Raji (cell line): Measurements from ENCODE around the gene FOXA2.

Source experiments
- POLR2A ChIP-seq: IDR thresholded peaks from 2 replicates; pipeline ENCODE4 v1.6.1; 2011; ENCODE audit warnings: low read depth, low read length, control low read depth; ENCODE audit not compliant: insufficient read depth

Gene FOXA2

DNA sequence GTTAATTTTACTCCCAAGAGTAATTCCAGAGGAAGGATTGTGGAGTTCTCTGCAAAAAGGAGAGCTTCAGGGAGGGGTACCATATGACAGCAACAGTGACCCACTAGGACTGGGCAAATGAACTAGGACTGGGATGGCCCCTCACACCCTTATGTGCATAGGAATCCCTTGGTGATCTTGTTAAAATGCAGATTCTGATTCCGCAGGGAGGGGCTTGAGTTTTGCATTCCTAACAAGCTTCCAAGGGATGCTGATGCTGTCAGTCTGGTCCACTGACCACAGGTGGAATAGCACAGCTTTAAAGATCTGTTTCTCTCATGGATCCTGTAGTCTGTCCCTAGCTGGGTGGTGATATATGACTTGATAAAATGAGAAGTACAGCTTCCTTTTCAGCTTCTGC is 6.3 kb upstream of the FOXA2 start:
- TF ChIP-seq POLR2A: no peak

- no peak for TF ChIP-seq POLR2A
These were observed 2.4 kb upstream of the FOXA2 start for GRCh38 chr20:22586645-22587310.

GRCh38 chr20:22585786-22586493 is 1.6 kb upstream of the FOXA2 start:
- TF ChIP-seq POLR2A: no peak

GRCh38 chr20:22584922-22585785 is 782 bp upstream of the FOXA2 start:
- no peak for TF ChIP-seq POLR2A

GRCh38 chr20:22583773-22584521 is 425 bp downstream of the FOXA2 start:
- TF ChIP-seq POLR2A: no peak

DNA sequence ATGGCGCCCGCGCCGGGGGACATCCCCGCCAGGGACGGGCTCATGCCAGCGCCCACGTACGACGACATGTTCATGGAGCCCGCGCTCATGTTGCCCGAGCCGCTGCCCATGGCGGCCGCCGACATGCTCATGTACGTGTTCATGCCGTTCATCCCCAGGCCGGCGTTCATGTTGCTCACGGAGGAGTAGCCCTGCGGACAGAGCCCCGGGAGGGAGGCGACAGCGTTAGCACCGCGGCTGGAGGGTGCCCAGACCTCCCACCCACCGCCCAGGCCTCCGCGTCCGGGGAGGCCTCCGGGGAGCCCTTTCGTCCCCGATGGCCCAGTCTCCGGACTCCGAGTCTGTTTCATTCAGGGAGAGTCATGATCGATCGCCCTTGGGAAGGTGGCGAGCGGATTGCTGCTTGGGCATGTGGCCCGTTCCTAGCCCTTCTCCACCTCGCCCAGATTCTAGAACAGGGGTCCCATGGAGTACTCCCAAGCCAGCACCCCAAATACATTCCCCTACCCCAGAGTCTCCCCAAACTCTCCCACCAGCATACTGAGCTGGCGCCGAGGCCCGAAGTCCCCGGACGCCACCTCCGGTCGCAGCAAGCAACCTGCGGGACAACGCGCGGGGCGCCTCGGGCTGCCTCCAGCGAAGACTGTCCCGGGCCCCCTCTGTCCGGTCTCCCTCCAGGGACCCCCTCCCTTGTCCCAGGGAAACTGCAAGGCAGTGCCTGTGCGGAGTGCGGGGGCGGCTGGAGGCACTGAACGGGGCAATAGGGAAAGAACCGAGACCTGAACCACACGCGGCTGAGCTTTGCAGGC is 1.2 kb downstream of the FOXA2 start:
- no peak for TF ChIP-seq POLR2A

DNA sequence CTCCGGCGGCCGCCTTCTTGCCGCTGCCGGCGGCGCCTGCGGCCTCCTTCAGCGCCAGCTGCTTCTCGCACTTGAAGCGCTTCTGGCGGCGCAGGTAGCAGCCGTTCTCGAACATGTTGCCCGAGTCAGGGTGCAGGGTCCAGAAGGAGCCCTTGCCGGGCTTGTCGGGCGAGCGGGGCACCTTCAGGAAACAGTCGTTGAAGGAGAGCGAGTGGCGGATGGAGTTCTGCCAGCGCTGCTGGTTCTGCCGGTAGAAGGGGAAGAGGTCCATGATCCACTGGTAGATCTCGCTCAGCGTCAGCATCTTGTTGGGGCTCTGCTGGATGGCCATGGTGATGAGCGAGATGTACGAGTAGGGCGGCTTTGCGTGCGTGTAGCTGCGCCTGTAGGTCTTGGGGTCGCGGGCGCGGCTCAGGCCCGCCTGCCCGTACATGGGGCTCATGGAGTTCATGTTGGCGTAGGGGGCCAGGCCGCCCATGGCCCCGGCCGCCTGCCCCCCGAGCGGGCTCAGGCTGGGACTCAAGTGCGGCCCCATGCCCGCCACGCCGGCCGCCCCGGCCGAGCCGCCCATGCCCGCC is 1.9 kb downstream of the FOXA2 start:
- no peak for TF ChIP-seq POLR2A

- no peak for TF ChIP-seq POLR2A
These were observed 2.7 kb downstream of the FOXA2 start for GRCh38 chr20:22581437-22582385.

DNA sequence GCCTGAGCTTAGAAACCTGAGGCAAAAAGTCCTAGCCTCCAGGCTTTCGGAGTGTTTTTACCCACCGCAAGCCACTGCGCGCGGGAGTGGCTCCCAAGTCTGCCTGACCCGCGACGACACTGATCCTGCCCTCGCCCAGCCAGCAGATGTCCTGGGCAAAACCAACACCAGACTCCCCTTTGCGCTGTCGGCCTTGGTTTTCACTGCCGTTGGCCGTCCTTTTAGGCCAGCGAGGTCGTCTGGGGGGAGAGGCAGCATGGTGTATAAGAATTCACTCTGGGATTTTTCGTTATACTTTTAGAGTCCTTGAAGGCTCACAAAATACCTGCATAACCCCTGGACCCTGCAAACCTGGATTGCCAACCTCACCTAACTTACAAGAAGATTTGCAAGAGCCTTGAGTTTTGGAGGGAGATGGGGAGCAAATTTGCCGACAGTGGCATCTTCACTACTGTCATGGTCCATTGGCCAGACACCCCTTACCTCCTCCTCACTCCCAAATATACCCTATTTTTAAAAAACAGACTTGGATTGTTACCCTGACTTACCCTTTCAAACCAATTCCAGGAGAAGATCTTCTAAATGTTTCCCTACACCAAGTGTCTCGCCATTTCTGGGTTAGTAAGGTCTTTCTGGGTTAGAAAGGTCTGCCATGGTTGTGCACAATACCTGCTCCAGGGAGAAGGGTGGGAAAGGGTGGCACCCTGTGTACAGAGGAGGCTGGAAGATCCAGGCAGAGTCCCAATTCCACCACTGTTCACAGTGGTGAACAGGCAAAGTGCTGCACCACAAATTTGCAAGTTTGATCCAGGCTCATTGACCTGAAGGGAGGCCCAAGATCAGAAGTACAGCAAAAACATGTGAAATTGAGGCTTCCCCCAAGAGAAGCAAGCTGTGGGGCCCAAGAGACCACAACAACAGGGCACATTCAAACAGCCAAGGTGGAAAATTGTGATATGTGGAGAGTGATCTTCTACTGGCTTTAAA is 4.4 kb downstream of the FOXA2 start:
- no peak for TF ChIP-seq POLR2A

DNA sequence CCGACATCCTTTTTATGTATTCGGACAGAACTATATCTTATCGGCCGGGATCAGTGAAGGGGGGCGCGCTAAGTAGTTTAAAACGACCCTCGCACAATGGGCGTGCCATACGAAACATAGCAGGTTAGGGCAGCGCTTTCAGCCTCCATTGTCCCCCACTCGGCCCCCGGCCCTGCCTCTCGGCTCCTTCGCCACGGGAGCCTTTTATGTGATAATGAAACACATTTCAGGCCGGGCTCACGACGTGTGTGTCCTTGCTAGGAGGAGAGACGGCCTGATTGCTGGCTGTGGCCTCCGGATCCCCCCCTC is 5.3 kb downstream of the FOXA2 start:
- no peak for TF ChIP-seq POLR2A

DNA sequence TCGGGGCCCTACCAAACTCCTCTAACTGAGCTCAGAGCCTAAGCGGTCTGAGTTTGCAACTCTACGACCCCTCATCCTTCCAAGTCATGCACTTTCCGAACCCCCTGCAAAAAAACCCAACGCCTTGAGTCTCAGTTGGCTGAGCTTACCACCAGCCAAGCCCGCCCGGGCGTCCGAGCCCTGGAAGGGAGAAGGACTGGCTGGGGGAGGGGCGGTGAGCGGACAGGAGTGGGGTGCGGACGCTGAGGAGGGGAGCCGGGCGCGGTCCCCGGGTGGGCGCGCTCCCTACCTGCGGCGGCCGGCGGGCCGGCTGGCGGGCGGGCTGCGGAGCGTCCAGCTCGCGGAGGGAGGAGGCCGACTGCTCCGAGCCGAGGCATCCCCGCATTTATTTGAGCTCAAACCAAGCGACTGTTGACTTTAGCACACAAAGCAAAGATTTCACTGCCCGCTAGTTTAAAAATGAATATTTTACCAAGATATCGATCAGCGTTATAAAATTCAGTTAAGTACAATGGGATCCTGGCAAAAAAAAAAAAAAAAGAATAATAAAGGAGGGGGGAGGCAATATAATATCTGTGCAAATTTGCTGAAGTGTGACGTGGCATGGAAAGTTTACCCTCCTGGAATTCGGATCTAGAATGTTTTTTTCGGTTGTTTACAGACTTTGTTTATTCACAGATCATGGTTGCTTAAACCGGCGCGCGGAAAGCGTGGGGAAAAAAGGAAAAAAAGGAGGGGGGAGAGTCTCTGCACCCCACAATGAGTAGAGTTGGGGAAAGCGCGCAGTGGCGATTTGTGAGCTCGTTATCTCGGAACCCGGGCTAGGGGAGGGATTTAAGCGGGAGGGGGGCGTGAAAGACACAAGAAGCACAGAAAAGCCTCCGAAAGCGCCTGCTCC is 5.9 kb downstream of the FOXA2 start:
- no peak for TF ChIP-seq POLR2A
